GM23248 (cell line): ENCODE results near the gene UGT1A10.

Experiments
- EZH2 ChIP-seq: fragments of 200-600 bp; sonication (generic); IDR thresholded peaks from 2 replicates; pipeline ENCODE4 v1.6.1; 2018; ENCODE audit warnings: antibody characterized with exemption, mild to moderate bottlenecking; ENCODE audit not compliant: insufficient read depth, poor library complexity, severe bottlenecking
- EZH2phosphoT487 ChIP-seq: fragments of 200-600 bp; sonication (generic); IDR thresholded peaks from 2 replicates; pipeline ENCODE4 v1.6.1; 2018; ENCODE audit warnings: antibody characterized with exemption, moderate library complexity, mild to moderate bottlenecking, low read depth; ENCODE audit not compliant: insufficient read depth

- TF ChIP-seq EZH2 (no peak), EZH2phosphoT487 (no peak)
Measured at GRCh38 chr2:233773854-233774253, 137.6 kb downstream of the UGT1A10 start.
